GM18505 (cell line): Measurements from ENCODE around the gene AAK1.
A peak's percentile ranks its signal among the peaks of the same experiment; 100 is the strongest.
"Not testable (repeated sequence)": the region's sequence is repeated elsewhere in the genome, so short reads cannot be mapped to it uniquely, and the experiment has no call there.

ENCODE experiments used
- ATAC-seq: cut with Tn5 transposase; IDR thresholded peaks from one replicate; pipeline ENCODE4 v1.9.1; 2021; ENCODE audit not compliant: unreplicated experiment
- POLR2A ChIP-seq: IDR thresholded peaks from 4 replicates; pipeline ENCODE4 v1.6.1; 2011; ENCODE audit warnings: borderline replicate concordance; ENCODE audit not compliant: insufficient read depth, insufficient read length; ENCODE audit errors: extremely low read depth

AAK1 gene

GRCh38 chr2:69465513-69466456 is 177.8 kb downstream of the AAK1 start:
- TF ChIP-seq POLR2A, result no peak
- ATAC-seq, result no peak

GRCh38 chr2:69464575-69464974 is 179.0 kb downstream of the AAK1 start:
- no peak for TF ChIP-seq POLR2A
- no peak for ATAC-seq

- TF ChIP-seq POLR2A, result no peak
- no peak for ATAC-seq
These were observed 180.8 kb downstream of the AAK1 start for GRCh38 chr2:69462780-69463179.

GRCh38 chr2:69461404-69461803 is 182.1 kb downstream of the AAK1 start:
- no peak for TF ChIP-seq POLR2A

GRCh38 chr2:69459936-69460335 is 183.6 kb downstream of the AAK1 start:
- no peak for TF ChIP-seq POLR2A
- ATAC-seq, result no peak

More at GRCh38 chr2:69461404-69461803, 182.1 kb downstream of the AAK1 start:
- ATAC-seq, result no peak

- TF ChIP-seq POLR2A, result no peak
- ATAC-seq, result no peak
These were observed 186.5 kb downstream of the AAK1 start for GRCh38 chr2:69456950-69457445.

GRCh38 chr2:69456154-69456553 is 187.4 kb downstream of the AAK1 start:
- no peak for ATAC-seq
- no peak for TF ChIP-seq POLR2A

GRCh38 chr2:69454976-69455375 is 188.6 kb downstream of the AAK1 start:
- no peak for ATAC-seq

GRCh38 chr2:69453475-69454129 is 189.9 kb downstream of the AAK1 start:
- no peak for TF ChIP-seq POLR2A
- ATAC-seq, result peak; percentile 68

More at GRCh38 chr2:69454976-69455375, 188.6 kb downstream of the AAK1 start:
- TF ChIP-seq POLR2A, result no peak

- no peak for TF ChIP-seq POLR2A
- no peak for ATAC-seq
These were observed 190.9 kb downstream of the AAK1 start for GRCh38 chr2:69452687-69453086.

GRCh38 chr2:69450735-69451416 is 192.7 kb downstream of the AAK1 start:
- TF ChIP-seq POLR2A, result no peak
- ATAC-seq, result no peak

- TF ChIP-seq POLR2A, result no peak
- no peak for ATAC-seq
These were observed 193.6 kb downstream of the AAK1 start for GRCh38 chr2:69449906-69450305.

- ATAC-seq, result not testable (repeated sequence)
These were observed 199.9 kb downstream of the AAK1 start for GRCh38 chr2:69443673-69444072.

- ATAC-seq, result not testable (repeated sequence)
These were observed 204.0 kb downstream of the AAK1 start for GRCh38 chr2:69439499-69439898.
